Subcutaneous adipose tissue (tissue), 4 donors: Measurements from ENCODE around the gene PPFIA1. TPM values are rescaled to one million over a fixed set of nuclear protein-coding genes. Genes with fewer than 3 reads are reported as not detected.

Source experiments
- total RNA-seq, 4 donors: library from RNA; depleted of rRNA; stranded (reverse); fragments of >200 nt; gene quantifications; one replicate each; pipeline ENCODE4 v1.1.0, GENCODE V29; 2016
- TF ChIP-seq, protein P1 (sequence below): fragments of 450-650 bp; IDR thresholded peaks from one replicate; pipeline ENCODE4 v1.5.1; 2016; ENCODE audit warnings: low read depth, mild to moderate bottlenecking, control low read depth, antibody characterized with exemption, moderate library complexity

The PPFIA1 gene
- total RNA-seq, 4 donors from 2014 or later, result 55.3 to 137 (median 83.5) TPM

DNA sequence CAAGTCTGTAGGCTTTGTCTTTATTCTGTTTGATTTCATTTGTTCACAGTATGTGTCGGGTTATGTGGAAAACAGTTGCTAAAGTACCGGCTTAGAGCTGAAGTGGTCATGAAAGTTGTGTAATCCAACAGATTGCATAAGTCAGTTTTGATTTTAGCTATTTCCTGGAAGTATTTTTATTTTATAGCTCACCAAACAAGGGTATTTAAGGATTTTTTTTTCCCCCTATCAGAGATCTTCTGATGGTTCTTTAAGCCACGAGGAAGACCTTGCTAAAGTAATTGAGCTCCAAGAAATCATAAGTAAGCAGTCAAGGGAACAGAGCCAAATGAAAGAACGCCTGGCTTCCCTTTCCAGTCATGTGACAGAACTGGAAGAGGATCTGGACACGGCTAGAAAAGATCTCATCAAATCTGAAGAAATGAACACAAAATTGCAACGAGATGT lies 55.9 kb downstream of the PPFIA1 start:
- TF ChIP-seq, protein P1, sequence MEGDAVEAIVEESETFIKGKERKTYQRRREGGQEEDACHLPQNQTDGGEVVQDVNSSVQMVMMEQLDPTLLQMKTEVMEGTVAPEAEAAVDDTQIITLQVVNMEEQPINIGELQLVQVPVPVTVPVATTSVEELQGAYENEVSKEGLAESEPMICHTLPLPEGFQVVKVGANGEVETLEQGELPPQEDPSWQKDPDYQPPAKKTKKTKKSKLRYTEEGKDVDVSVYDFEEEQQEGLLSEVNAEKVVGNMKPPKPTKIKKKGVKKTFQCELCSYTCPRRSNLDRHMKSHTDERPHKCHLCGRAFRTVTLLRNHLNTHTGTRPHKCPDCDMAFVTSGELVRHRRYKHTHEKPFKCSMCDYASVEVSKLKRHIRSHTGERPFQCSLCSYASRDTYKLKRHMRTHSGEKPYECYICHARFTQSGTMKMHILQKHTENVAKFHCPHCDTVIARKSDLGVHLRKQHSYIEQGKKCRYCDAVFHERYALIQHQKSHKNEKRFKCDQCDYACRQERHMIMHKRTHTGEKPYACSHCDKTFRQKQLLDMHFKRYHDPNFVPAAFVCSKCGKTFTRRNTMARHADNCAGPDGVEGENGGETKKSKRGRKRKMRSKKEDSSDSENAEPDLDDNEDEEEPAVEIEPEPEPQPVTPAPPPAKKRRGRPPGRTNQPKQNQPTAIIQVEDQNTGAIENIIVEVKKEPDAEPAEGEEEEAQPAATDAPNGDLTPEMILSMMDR, result no peak

DNA sequence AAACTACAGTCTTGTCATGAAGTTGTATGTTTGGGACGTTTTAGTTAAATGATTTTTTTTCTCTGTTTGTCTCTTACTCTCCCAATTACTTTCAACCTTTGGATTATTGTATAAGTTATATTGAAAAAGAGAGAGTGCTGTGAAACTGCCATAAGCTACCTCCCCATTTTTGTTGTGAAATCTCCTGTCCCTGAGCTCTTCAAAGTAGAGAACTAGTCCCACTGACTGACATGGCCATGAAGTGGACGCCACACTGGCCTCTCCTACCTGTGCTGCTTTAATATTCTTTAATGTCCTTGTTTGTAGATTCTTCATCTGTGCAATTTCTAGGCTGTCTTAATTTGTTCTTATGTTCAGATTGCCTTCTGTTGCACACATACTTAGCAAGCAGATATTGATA lies 56.3 kb downstream of the PPFIA1 start:
- TF ChIP-seq, protein P1, result no peak

DNA sequence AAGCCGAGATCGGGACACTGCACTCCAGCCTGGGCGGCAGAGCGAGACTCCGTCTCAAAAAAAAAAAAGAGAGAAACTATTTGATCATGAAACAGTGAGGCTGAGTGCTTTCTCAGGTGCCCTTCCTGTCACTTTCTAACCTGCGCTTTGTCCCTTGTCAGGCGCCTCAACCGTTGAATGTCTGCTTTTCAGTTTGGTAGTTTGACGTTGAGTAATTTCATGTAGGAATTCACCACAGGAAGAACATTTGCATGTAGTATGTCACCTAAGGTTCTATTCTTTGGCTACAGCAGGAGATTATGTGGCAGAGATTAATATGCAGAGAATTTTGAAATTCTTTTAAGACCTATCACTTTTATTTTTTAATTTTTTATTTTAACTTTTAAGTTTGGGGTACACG lies 57.2 kb downstream of the PPFIA1 start:
- TF ChIP-seq, protein P1, result no peak

DNA sequence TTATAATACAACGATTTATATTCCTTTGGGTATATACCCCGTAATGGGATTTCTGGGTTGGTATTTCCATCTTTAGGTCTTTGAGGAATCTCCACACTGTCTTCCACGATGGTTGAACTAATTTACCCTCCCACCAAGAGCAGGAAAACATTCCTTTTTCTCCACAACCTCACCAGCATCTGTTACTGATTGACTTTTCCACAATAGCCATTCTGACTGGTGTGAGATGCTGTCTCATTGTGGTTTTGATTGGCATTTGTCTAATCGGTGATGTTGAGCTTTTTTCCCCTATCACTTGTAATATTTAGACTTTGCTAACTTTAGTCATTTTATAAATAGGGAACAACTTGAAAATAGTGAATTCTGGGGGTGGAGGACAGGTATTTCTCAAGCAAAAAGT lies 58.1 kb downstream of the PPFIA1 start:
- TF ChIP-seq, protein P1, result no peak

DNA sequence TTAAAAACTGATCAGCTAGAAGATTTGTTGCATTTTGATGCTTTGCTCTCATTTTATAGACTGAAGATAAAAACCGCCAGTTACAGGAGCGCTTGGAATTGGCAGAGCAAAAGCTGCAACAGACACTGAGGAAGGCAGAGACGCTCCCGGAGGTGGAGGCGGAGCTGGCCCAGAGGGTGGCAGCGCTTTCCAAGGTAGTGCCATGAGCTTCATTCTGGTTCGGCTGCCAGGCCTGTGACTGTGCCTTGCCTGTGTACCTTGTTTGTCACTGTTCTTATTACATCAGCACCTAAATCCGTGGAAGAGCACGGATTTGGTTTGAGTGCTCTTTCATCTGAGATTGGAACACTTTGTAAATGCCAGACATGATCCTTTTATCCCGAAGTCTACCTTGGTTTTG lies 61.4 kb downstream of the PPFIA1 start:
- TF ChIP-seq, protein P1, result no peak

DNA sequence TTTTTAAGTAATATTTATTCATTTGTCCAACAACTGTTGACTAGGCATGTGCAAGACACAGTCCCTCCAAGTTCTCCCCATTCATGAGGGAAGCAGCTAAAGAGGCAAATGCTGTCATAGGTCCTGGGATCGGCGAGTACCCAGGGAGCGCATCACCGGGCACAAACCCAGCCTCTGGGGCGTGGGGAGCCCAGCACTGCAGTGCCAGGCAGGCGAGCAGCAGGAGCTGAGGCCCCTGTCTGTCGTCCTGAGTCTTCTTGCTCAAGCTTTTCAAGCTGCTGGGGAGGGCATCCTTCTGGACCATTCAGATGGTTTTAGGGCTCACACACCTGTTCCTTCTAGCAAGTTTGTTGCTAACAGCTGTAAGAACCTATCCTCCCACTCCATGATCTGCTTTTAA lies 62.1 kb downstream of the PPFIA1 start:
- TF ChIP-seq, protein P1, result no peak

DNA sequence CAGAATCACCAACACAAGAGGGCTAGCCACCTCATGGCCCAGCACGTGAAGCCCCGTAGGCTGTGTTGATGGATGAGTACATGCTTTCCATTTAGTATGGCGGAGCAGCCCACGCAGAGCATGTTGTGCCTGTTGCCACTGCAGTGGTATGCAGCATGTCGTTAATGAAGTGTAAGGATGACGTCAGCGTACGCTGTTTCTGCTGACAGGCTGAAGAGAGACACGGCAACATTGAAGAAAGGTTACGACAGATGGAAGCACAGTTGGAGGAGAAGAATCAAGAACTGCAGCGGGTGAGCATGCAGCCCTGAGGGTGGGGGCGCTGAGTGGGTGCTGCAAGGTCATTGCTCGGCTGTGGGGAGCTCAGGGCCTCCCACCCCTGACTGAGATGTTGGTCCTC lies 62.8 kb downstream of the PPFIA1 start:
- TF ChIP-seq, protein P1, result no peak
